GM18951 (cell line): ENCODE measurements around the gene STOX1.
"Not testable (repeated sequence)": the region's sequence is repeated elsewhere in the genome, so short reads cannot be mapped to it uniquely, and the experiment has no call there.

Source experiments
- POLR2A ChIP-seq: IDR thresholded peaks from 4 replicates; pipeline ENCODE4 v1.6.1; 2011; ENCODE audit warnings: mild to moderate bottlenecking; ENCODE audit not compliant: insufficient read length, insufficient read depth; ENCODE audit errors: extremely low read depth
- in situ Hi-C: fragments of 300-500 bp; cut with MboI; formaldehyde crosslinking; loops from one replicate; pipeline ENCODE4 v1.12.0; 2022; ENCODE audit warnings: low sequenced_read_pairs, mixed read lengths, inconsistent platforms; ENCODE audit not compliant: unreplicated experiment

The STOX1 gene

DNA sequence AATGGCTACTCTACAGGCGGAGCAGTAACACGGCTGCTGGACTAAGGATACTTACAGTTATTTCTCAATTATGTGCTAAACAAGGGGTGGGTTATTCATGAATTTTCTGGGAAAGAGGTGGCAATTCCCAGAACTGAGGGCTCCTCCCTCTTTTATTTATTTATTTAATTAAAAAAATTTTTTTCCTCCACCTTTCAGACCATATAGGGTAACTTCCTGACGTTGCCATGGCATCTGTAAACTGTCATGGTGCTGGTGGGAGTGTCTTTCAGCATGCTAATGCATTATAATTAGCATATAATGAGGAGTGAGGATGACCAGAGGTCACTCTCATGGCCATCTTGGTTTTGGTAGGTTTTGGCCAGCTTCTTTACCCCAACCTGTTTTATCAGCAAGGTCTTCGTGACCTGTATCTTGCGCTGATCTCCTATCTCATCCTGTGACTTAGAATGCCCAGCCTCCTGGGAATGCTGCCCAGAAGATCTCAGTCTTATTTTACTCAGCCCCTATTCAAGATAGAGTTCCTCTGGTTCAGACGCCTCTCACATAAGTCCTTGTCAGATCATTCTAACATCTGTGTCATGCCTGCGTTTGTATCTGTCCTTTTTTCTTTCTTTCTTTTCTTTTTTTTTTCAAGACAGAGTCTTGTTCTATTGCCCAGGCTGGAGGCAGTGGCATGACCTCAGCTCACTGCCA lies 15.9 kb upstream of the STOX1 start:
- TF ChIP-seq POLR2A, result no peak
- in situ Hi-C loops, result no loop called here

DNA sequence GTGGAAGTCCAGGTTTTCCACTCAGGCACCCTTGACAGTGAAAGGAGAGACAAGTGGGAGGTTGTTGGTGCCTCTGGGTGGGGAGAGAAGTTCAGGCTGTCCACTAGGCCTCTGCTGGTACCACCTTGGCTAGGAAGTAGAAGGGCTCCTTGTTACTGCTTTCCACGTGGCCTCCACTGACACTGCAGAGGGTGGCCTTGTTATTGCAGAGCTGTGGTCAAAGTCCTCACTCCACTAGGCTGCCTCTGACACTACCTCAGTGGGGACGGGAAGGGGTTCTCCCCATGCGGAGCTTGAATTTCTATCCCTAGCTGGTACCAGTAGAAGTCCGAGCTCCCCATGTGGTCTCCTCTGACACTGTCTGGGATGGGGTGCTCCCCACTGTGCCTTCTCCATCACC lies 14.9 kb upstream of the STOX1 start:
- in situ Hi-C loops, result no loop called here
- no peak for TF ChIP-seq POLR2A

GRCh38 chr10:68813559-68813958 lies 13.8 kb upstream of the STOX1 start:
- no peak for TF ChIP-seq POLR2A
- in situ Hi-C loops, result no loop called here

GRCh38 chr10:68816796-68817412 lies 10.4 kb upstream of the STOX1 start:
- TF ChIP-seq POLR2A, result no peak
- in situ Hi-C loops, result no loop called here

GRCh38 chr10:68820359-68820758 lies 7.0 kb upstream of the STOX1 start:
- in situ Hi-C loops, result not testable (repeated sequence)

DNA sequence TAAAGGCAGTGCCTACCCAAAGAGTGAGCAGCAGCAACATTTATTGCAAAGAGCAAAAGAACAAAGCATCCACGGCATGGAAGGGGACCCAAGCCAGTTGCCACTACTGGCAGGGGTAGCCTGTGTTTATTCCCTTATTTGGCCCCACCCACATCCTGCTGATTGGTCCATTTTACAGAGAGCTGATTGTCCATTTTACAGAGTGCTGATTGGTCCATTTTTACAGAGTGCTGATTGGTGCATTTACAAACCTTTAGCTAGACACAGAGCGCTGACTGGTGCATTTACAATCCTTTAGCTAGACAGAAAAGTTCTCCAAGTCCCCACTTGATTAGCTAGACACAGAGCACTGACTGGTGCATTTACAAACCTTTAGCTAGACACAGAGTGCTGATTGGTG lies 4.7 kb upstream of the STOX1 start:
- in situ Hi-C loops, result not testable (repeated sequence)

- in situ Hi-C loops, result not testable (repeated sequence)
These were observed 245 bp downstream of the STOX1 start for GRCh38 chr10:68827592-68827959.

DNA sequence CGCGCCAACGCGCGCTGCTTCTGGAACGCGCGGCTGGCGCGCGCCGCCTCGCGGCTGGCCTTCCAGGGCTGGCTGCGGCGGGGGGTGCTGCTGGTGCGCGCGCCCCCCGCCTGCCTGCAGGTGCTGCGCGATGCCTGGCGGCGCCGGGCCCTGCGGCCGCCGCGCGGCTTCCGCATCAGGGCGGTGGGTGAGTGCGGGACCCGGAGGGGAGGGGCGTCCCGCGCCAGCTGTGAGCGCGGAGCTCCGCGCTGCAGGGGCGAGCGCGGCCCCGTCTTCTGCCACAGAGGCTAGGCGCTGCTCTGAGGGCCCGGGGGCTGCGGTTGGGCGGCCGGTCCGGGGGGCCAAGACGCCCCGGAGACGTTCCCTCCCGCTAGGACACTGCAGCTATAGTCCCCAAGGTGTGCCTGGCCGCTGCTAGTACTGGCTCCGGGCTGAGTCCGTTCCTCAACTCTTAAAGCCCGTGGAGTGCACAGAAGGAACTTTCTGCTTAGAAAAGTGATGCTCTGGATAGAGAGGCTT lies 811 bp downstream of the STOX1 start:
- in situ Hi-C loops, result not testable (repeated sequence)

DNA sequence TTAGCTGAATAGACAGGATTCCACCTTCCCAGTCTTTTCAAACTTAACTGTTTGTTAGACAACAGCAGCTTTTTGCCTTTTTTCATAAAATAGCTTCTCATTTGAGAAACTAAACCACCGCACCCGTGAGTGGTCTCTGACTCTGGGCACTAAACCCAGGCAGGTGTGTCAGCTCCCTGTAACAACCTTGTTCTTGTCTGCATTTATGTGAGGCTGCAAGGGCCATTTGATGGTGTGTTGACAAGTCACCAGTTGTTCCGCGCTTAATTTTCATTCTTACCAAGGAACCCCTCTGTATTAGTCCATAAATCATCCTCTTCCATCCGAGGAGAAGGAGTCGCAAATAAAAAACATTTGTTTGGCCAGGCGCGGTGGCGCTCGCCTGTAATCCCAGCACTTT lies 1.5 kb downstream of the STOX1 start:
- TF ChIP-seq POLR2A, result no peak
- in situ Hi-C loops, result no loop called here

- in situ Hi-C loops, result no loop called here
These were observed 2.2 kb downstream of the STOX1 start for GRCh38 chr10:68829521-68829920.

GRCh38 chr10:68829952-68830351 lies 2.6 kb downstream of the STOX1 start:
- in situ Hi-C loops, result no loop called here

More at GRCh38 chr10:68829521-68829920, 2.2 kb downstream of the STOX1 start:
- TF ChIP-seq POLR2A, result no peak

GRCh38 chr10:68831961-68832455 lies 4.7 kb downstream of the STOX1 start:
- no peak for TF ChIP-seq POLR2A
- in situ Hi-C loops, result no loop called here

More at GRCh38 chr10:68829952-68830351, 2.6 kb downstream of the STOX1 start:
- TF ChIP-seq POLR2A, result no peak

GRCh38 chr10:68832601-68833000 lies 5.3 kb downstream of the STOX1 start:
- TF ChIP-seq POLR2A, result no peak
- in situ Hi-C loops, result no loop called here

DNA sequence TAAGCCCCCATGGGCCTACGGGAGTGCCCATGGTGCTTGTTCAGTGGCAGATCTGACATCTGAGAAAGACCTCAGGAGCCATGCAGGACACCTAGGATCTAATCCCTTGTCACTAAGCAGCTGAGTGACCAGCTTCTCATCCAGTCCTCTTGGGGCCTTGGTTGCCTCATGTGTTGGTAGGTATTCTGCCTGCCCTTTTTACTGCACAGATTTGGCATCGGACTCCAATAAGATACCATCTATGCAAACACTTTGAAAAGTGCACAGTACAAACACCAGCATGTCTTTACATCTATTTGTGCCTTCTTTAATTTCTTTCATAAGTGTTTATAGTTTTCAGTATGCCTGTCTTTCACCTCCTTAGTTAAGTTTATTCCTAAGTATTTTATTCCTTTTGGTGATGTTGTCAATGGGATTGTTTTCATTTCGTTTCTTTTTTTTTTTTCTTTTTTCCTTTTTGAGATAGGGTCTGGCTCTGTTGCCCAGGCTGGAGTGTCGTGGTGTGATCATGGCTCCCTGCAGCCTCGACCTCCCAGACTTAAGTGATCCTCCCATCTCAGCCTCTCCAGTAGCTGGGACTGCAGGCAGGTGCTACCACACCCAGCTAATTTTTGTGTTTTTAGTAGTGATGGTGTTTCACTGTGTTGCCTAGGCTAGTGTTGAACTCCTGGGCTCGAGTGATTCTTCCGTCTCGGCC lies 10.4 kb downstream of the STOX1 start:
- TF ChIP-seq POLR2A, result no peak
- in situ Hi-C loops, result no loop called here

- in situ Hi-C loops, result not testable (repeated sequence)
These were observed 13.3 kb downstream of the STOX1 start for GRCh38 chr10:68840650-68841049.
